Measurements from ENCODE around the gene KLK12.

The KLK12 gene

DNA sequence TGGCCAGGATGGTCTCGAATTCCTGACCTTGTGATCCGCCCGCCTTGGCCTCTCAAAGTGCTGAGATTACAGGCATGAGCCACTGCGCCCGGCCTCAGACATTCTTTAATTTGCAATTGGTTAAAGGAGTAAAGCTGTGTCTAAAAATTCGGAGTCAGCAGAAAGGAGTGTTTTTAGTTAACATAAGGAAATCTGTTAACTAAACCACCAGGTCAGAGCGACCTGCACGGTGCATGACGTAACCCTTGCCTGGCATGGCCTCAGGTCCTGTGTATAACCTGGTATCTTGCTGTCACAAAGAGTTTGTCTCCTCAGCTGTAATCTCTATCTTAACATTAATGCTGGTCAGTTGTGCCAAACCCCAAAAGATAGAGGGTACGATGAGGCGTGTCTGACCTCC lies 9.5 kb upstream of the KLK12 start (continued):
- TF ChIP-seq, protein P1, sequence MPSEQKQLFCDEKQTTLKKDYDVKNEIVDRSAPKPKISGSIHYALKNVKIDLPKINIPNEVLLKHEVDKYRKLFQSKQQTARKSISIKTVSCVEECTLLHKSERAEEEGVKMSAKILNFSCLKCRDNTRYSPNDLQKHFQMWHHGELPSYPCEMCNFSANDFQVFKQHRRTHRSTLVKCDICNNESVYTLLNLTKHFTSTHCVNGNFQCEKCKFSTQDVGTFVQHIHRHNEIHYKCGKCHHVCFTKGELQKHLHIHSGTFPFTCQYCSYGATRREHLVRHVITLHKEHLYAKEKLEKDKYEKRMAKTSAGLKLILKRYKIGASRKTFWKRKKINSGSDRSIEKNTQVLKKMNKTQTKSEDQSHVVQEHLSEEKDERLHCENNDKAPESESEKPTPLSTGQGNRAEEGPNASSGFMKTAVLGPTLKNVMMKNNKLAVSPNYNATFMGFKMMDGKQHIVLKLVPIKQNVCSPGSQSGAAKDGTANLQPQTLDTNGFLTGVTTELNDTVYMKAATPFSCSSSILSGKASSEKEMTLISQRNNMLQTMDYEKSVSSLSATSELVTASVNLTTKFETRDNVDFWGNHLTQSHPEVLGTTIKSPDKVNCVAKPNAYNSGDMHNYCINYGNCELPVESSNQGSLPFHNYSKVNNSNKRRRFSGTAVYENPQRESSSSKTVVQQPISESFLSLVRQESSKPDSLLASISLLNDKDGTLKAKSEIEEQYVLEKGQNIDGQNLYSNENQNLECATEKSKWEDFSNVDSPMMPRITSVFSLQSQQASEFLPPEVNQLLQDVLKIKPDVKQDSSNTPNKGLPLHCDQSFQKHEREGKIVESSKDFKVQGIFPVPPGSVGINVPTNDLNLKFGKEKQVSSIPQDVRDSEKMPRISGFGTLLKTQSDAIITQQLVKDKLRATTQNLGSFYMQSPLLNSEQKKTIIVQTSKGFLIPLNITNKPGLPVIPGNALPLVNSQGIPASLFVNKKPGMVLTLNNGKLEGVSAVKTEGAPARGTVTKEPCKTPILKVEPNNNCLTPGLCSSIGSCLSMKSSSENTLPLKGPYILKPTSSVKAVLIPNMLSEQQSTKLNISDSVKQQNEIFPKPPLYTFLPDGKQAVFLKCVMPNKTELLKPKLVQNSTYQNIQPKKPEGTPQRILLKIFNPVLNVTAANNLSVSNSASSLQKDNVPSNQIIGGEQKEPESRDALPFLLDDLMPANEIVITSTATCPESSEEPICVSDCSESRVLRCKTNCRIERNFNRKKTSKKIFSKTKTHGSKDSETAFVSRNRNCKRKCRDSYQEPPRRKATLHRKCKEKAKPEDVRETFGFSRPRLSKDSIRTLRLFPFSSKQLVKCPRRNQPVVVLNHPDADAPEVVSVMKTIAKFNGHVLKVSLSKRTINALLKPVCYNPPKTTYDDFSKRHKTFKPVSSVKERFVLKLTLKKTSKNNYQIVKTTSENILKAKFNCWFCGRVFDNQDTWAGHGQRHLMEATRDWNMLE (tag by site-specific recombination; conservative IDR thresholded peaks at IDR 0.05; ENCODE audit: low read depth) = no peak
- TF ChIP-seq ZSCAN23 (tag by site-specific recombination; IDR thresholded peaks at IDR 0.05) = no peak
- TF ChIP-seq ZNF146 (tag by site-specific recombination; IDR thresholded peaks at IDR 0.05) = no peak
- no peak for TF ChIP-seq ZNF366 (tag by site-specific recombination; conservative IDR thresholded peaks at IDR 0.05)
- no peak for TF ChIP-seq ZBTB1 (tag by site-specific recombination; IDR thresholded peaks at IDR 0.05)
- TF ChIP-seq, protein P2, sequence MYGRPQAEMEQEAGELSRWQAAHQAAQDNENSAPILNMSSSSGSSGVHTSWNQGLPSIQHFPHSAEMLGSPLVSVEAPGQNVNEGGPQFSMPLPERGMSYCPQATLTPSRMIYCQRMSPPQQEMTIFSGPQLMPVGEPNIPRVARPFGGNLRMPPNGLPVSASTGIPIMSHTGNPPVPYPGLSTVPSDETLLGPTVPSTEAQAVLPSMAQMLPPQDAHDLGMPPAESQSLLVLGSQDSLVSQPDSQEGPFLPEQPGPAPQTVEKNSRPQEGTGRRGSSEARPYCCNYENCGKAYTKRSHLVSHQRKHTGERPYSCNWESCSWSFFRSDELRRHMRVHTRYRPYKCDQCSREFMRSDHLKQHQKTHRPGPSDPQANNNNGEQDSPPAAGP (tag by site-specific recombination; IDR thresholded peaks at IDR 0.05) = no peak
- TF ChIP-seq, protein P3, sequence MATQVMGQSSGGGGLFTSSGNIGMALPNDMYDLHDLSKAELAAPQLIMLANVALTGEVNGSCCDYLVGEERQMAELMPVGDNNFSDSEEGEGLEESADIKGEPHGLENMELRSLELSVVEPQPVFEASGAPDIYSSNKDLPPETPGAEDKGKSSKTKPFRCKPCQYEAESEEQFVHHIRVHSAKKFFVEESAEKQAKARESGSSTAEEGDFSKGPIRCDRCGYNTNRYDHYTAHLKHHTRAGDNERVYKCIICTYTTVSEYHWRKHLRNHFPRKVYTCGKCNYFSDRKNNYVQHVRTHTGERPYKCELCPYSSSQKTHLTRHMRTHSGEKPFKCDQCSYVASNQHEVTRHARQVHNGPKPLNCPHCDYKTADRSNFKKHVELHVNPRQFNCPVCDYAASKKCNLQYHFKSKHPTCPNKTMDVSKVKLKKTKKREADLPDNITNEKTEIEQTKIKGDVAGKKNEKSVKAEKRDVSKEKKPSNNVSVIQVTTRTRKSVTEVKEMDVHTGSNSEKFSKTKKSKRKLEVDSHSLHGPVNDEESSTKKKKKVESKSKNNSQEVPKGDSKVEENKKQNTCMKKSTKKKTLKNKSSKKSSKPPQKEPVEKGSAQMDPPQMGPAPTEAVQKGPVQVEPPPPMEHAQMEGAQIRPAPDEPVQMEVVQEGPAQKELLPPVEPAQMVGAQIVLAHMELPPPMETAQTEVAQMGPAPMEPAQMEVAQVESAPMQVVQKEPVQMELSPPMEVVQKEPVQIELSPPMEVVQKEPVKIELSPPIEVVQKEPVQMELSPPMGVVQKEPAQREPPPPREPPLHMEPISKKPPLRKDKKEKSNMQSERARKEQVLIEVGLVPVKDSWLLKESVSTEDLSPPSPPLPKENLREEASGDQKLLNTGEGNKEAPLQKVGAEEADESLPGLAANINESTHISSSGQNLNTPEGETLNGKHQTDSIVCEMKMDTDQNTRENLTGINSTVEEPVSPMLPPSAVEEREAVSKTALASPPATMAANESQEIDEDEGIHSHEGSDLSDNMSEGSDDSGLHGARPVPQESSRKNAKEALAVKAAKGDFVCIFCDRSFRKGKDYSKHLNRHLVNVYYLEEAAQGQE (tag by site-specific recombination; IDR thresholded peaks at IDR 0.05) = no peak

DNA sequence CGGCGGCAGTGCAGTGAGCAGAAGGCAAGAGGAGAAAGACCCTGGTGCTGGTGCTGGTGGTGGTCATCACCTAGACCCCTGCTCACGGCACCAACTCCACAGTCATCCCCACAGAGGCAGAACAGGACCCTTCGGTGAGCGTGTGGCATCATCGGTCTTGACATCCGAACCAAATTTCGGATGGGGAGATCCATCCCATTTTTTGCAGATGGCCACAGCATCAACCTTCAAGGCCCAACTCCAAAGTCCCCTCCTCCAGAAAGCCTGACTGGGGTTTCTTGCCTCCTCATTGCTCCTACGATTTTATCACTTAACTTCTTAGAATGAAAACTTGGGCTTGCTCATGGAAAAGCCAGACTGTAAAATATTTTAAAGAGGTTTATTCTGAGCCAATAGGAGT lies 8.7 kb upstream of the KLK12 start:
- H3K27ac ChIP-seq (ENCODE audit: extremely low read depth, low read depth, low read length) = no peak overlapping the region
- no peak overlapping the region for H3K4me3 ChIP-seq (ENCODE audit: low read depth, low read length)
- no peaks in the 10 kb centered on the region for H3K36me3 ChIP-seq (ENCODE audit: control insufficient read depth in 2 of 2, insufficient read depth in 1 of 2, low read length in 2 of 2)
- TF ChIP-seq, protein P4, sequence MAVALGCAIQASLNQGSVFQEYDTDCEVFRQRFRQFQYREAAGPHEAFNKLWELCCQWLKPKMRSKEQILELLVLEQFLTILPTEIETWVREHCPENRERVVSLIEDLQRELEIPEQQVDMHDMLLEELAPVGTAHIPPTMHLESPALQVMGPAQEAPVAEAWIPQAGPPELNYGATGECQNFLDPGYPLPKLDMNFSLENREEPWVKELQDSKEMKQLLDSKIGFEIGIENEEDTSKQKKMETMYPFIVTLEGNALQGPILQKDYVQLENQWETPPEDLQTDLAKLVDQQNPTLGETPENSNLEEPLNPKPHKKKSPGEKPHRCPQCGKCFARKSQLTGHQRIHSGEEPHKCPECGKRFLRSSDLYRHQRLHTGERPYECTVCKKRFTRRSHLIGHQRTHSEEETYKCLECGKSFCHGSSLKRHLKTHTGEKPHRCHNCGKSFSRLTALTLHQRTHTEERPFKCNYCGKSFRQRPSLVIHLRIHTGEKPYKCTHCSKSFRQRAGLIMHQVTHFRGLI (tag by site-specific recombination; IDR thresholded peaks at IDR 0.05) = no peak
- TF ChIP-seq KLF7 (tag by site-specific recombination; IDR thresholded peaks at IDR 0.05; ENCODE audit: borderline replicate concordance) (no peak), ZNF184 (tag by site-specific recombination; IDR thresholded peaks at IDR 0.05) (no peak), ZBTB48 (tag by site-specific recombination; IDR thresholded peaks at IDR 0.05) (no peak), BCL11A (tag by site-specific recombination; IDR thresholded peaks at IDR 0.05; ENCODE audit: low read depth) (no peak), GLIS1 (tag by site-specific recombination; IDR thresholded peaks at IDR 0.05) (no peak), ZNF843 (tag by site-specific recombination; IDR thresholded peaks at IDR 0.05) (no peak), REPIN1 (tag by site-specific recombination; IDR thresholded peaks at IDR 0.05; ENCODE audit: low read depth) (no peak), WT1 (tag by site-specific recombination; IDR thresholded peaks at IDR 0.05) (no peak), ZNF324 (tag by site-specific recombination; IDR thresholded peaks at IDR 0.05) (no peak), KLF16 (tag by site-specific recombination; IDR thresholded peaks at IDR 0.05) (no peak), ZNF623 (tag by site-specific recombination; IDR thresholded peaks at IDR 0.05) (no peak), ZNF555 (tag by site-specific recombination; conservative IDR thresholded peaks at IDR 0.05) (no peak), ZSCAN30 (tag by site-specific recombination; IDR thresholded peaks at IDR 0.05) (no peak), ZNF341 (tag by site-specific recombination; IDR thresholded peaks at IDR 0.05; ENCODE audit: low read depth) (no peak), ZNF654 (tag by site-specific recombination; IDR thresholded peaks at IDR 0.05; ENCODE audit: low read depth) (no peak), SETDB1 (IDR thresholded peaks at IDR 0.05; ENCODE audit: insufficient read length, low read length) (no peak), ZNF610 (tag by site-specific recombination; IDR thresholded peaks at IDR 0.05; ENCODE audit: borderline replicate concordance) (no peak), KLF8 (tag by site-specific recombination; IDR thresholded peaks at IDR 0.05) (no peak), ZNF624 (tag by site-specific recombination; IDR thresholded peaks at IDR 0.05) (no peak)
- no peaks in the 10 kb centered on the region for H3K9me3 ChIP-seq (ENCODE audit: control insufficient read depth, insufficient read depth, low read depth, low read length)
- H3K4me1 ChIP-seq (ENCODE audit: control insufficient read depth, insufficient read depth, low read length) = no peaks in the 10 kb centered on the region
- ChIA-PET POLR2A (no interaction called here), CTCF (interaction anchor here (0.8 kb wide), 1 partner anchor 23 kb away, joined by 3 read pairs; no protein-coding TSS in a partner anchor)
